Keratinocyte (primary cell): Measurements from ENCODE around the gene ERH. TPM values are rescaled to one million over a fixed set of nuclear protein-coding genes. Genes with fewer than 3 reads are reported as not detected.

Experiments
- DNase-seq: peaks from one replicate; pipeline ENCODE4 v3.0.0-alpha.2; 2011; ENCODE audit warnings: low read depth, missing footprints, low spot score
- FAIRE-seq: peaks from 2 replicates; lab custom pipeline; 2011; peaks lifted over from hg19 to GRCh38; lab: Jason Lieb, UNC
- H2AFZ ChIP-seq: 2 replicates; pipeline ENCODE4 v1.6.0; 2012; ENCODE audit warnings: low read length, control low read depth, inconsistent platforms; ENCODE audit not compliant: control insufficient read depth
- H3K27ac ChIP-seq: 2 replicates; pipeline ENCODE4 v1.5.1; 2011; ENCODE audit warnings: low read length; ENCODE audit not compliant: control insufficient read depth, insufficient read depth
- H3K27me3 ChIP-seq: 3 replicates; pipeline ENCODE4 v1.6.0; 2011; ENCODE audit warnings: low read length; ENCODE audit not compliant: control insufficient read depth, insufficient read depth; ENCODE audit errors: extremely low read depth
- H3K36me3 ChIP-seq, 2 experiments: 2 replicates in 1 of 2; 3 replicates in 1 of 2; pipeline ENCODE4 v1.5.1; 2011; ENCODE audit warnings: low read length in 2 of 2, mild to moderate bottlenecking in 1 of 2; ENCODE audit not compliant: control insufficient read depth in 2 of 2, insufficient read depth in 2 of 2; ENCODE audit errors: extremely low read depth in 1 of 2
- H3K4me1 ChIP-seq: 3 replicates; pipeline ENCODE4 v1.5.1; 2011; ENCODE audit warnings: low read length; ENCODE audit not compliant: control insufficient read depth, insufficient read depth; ENCODE audit errors: extremely low read depth
- H3K4me2 ChIP-seq: 3 replicates; pipeline ENCODE4 v1.6.0; 2011; ENCODE audit warnings: low read depth, low read length; ENCODE audit not compliant: control insufficient read depth, insufficient read depth; ENCODE audit errors: extremely low read depth
- H3K4me3 ChIP-seq, 3 experiments: fragments of 200-600 bp in 1 of 3; sonication (generic) in 1 of 3; 2 replicates in 2 of 3; 3 replicates in 1 of 3; pipeline ENCODE4 v1.5.1; 2011 to 2016; ENCODE audit warnings: low read length in 3 of 3, mild to moderate bottlenecking in 3 of 3, control low read depth in 2 of 3, inconsistent platforms in 1 of 3, low read depth in 1 of 3, mixed read lengths in 1 of 3, mixed run types in 1 of 3, moderate library complexity in 1 of 3; ENCODE audit not compliant: control insufficient read depth in 2 of 3, insufficient read depth in 2 of 3; ENCODE audit errors: extremely low read depth in 1 of 3
- H3K79me2 ChIP-seq: 2 replicates; pipeline ENCODE4 v1.6.0; 2012; ENCODE audit warnings: low read length; ENCODE audit not compliant: control insufficient read depth, insufficient read depth
- H3K9ac ChIP-seq: 3 replicates; pipeline ENCODE4 v1.6.0; 2011; ENCODE audit warnings: low read length; ENCODE audit not compliant: control insufficient read depth, insufficient read depth; ENCODE audit errors: extremely low read depth
- H3K9me1 ChIP-seq: 3 replicates; pipeline ENCODE4 v1.6.0; 2011; ENCODE audit warnings: low read length; ENCODE audit not compliant: control insufficient read depth, insufficient read depth; ENCODE audit errors: extremely low read depth
- H3K9me3 ChIP-seq: 2 replicates; pipeline ENCODE4 v1.5.1; 2012; ENCODE audit warnings: low read depth, low read length; ENCODE audit not compliant: control insufficient read depth
- H4K20me1 ChIP-seq: 3 replicates; pipeline ENCODE4 v1.6.0; 2011; ENCODE audit warnings: low read length; ENCODE audit not compliant: control insufficient read depth, insufficient read depth; ENCODE audit errors: extremely low read depth
- EZH2 ChIP-seq: IDR thresholded peaks from one replicate; pipeline ENCODE4 v1.6.1; 2012; ENCODE audit warnings: inconsistent platforms, mild to moderate bottlenecking, low read length, moderate library complexity
- dilution Hi-C: fragments of 300-500 bp; cut with MboI; formaldehyde crosslinking; loops from one replicate; pipeline ENCODE4 v1.7.0; 2020; ENCODE audit warnings: low sequenced_read_pairs; ENCODE audit not compliant: extremely low pct_ligation_motif_present
- polyA plus RNA-seq, 5 experiments: library from polyadenylated mRNA; depleted of rRNA in 3 of 5; stranded (reverse) in 3 of 5; stranded (forward) in 1 of 5; unstranded in 1 of 5; fragments of >200 nt; gene quantifications; 1 replicate in 1 of 5; 2 replicates in 3 of 5; 3 replicates in 1 of 5; pipeline versions ENCODE4 v1.2.1 to v1.2.3, GENCODE V29; 2011 to 2012; ENCODE audit warnings: missing spikeins in 2 of 5, low read depth in 1 of 5, low replicate concordance in 1 of 5
- TF ChIP-seq, protein P1 (sequence below), 3 experiments: IDR thresholded peaks in 1 of 3; conservative IDR thresholded peaks in 1 of 3; optimal IDR thresholded peaks in 1 of 3; 2 replicates in 2 of 3; 3 replicates in 1 of 3; pipeline versions ENCODE3 to v1.5.1; 2011; ENCODE audit warnings: low read length in 3 of 3, mild to moderate bottlenecking in 3 of 3, moderate library complexity in 2 of 3, control low read depth in 1 of 3, inconsistent platforms in 1 of 3; ENCODE audit not compliant: insufficient read depth in 2 of 3; ENCODE audit errors: extremely low read depth in 1 of 3

ERH gene
- polyA plus RNA-seq, 1 donor (not counting 4 experiments of a cell fraction or from before 2014, with no cell fraction given): 256 TPM

DNA sequence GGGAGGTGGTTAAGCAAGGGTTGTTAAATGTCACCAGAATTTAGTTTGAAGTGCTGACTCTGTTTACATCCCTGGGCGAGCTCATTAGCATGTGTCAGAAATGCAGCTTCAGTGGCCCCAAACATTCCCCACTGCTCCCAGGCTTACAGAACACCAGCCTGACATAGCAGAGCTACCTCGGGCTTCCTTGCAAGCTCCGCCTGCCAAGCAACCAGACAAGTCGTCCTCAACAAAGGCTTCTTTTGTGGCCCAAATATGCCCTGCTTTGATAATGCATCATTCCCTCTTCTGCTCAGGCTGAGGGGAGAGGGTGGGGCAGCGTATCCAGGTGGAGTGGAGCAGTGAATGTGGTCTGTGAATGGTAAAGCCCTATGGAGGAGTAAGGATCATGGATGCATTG, 28.0 kb downstream of the ERH start:
- H3K9ac ChIP-seq: no peak overlapping the region
- no peak overlapping the region for H3K4me2 ChIP-seq
- dilution Hi-C loops: no loop called here
- no peaks in the 10 kb centered on the region for H3K9me3 ChIP-seq
- H3K27me3 ChIP-seq: no peaks in the 10 kb centered on the region
- H3K36me3 ChIP-seq: no peaks in the 10 kb centered on the region
- no peak overlapping the region for H3K27ac ChIP-seq
- H3K79me2 ChIP-seq: no peaks in the 10 kb centered on the region
- no peak for DNase-seq
- H2AFZ ChIP-seq: no peak overlapping the region
- FAIRE-seq: no peak
- H3K4me1 ChIP-seq: no peaks in the 10 kb centered on the region
- no peak for TF ChIP-seq EZH2
- TF ChIP-seq, protein P1, sequence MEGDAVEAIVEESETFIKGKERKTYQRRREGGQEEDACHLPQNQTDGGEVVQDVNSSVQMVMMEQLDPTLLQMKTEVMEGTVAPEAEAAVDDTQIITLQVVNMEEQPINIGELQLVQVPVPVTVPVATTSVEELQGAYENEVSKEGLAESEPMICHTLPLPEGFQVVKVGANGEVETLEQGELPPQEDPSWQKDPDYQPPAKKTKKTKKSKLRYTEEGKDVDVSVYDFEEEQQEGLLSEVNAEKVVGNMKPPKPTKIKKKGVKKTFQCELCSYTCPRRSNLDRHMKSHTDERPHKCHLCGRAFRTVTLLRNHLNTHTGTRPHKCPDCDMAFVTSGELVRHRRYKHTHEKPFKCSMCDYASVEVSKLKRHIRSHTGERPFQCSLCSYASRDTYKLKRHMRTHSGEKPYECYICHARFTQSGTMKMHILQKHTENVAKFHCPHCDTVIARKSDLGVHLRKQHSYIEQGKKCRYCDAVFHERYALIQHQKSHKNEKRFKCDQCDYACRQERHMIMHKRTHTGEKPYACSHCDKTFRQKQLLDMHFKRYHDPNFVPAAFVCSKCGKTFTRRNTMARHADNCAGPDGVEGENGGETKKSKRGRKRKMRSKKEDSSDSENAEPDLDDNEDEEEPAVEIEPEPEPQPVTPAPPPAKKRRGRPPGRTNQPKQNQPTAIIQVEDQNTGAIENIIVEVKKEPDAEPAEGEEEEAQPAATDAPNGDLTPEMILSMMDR (optimal IDR thresholded peaks at IDR 0.05 in 1 of 3, IDR thresholded peaks at IDR 0.05 in 1 of 3, conservative IDR thresholded peaks at IDR 0.05 in 1 of 3; ENCODE audit: extremely low read depth in 1 of 3, insufficient read depth in 2 of 3, low read length in 3 of 3): no peak
- no peaks in the 10 kb centered on the region for H3K9me1 ChIP-seq
- no peak overlapping the region for H3K4me3 ChIP-seq
- H4K20me1 ChIP-seq: no peaks in the 10 kb centered on the region

DNA sequence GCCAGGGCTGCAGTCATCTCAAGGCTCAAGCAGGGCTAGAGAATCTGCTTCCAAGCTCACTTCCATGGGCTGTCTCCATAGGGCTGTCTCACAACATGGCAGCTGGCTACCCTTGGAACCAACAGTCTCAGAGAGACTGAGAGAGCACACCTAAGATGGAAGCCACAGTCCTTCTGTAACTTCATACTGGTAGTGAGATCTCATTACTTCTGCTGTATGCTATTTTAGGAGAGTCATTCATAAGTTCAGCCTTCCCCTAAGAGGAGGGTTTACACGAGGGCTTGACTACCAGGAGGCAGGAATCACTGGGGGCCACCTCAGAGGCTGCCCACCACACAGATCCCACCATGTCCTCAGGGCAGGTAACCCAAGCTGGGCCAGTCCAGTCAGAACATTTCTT, 29.7 kb downstream of the ERH start:
- Histone ChIP-seq H4K20me1 (no peaks in the 10 kb centered on the region), H3K79me2 (no peaks in the 10 kb centered on the region), H3K36me3 (no peaks in the 10 kb centered on the region), H3K27me3 (no peaks in the 10 kb centered on the region), H2AFZ (no peak overlapping the region), H3K9me3 (no peaks in the 10 kb centered on the region), H3K4me3 (no peak overlapping the region), H3K9ac (no peak overlapping the region), H3K9me1 (no peaks in the 10 kb centered on the region), H3K4me2 (no peak overlapping the region), H3K4me1 (no peaks in the 10 kb centered on the region), H3K27ac (no peak overlapping the region)
- DNase-seq: no peak
- no peak for FAIRE-seq
- dilution Hi-C loops: no loop called here
- no peak for TF ChIP-seq EZH2
- TF ChIP-seq, protein P1 (optimal IDR thresholded peaks at IDR 0.05 in 1 of 3, IDR thresholded peaks at IDR 0.05 in 1 of 3, conservative IDR thresholded peaks at IDR 0.05 in 1 of 3; ENCODE audit: extremely low read depth in 1 of 3, insufficient read depth in 2 of 3, low read length in 3 of 3): no peak
